Measurements from ENCODE around the gene KIF4A.
"Not testable (repeated sequence)": the region's sequence is repeated elsewhere in the genome, so short reads cannot be mapped to it uniquely, and the experiment has no call there.

GRCh38 chrX:70349367-70350125 lies 59.6 kb downstream of the KIF4A start:
- not testable (repeated sequence) for TF ChIP-seq CTCF (IDR thresholded peaks at IDR 0.05 in 2 of 3, conservative IDR thresholded peaks at IDR 0.05 in 1 of 3; ENCODE audit: control insufficient read depth in 2 of 3, extremely low read depth in 1 of 3, insufficient read depth in 1 of 3, low read depth in 3 of 3, low read length in 3 of 3); ELK1 (IDR thresholded peaks at IDR 0.05; ENCODE audit: low read depth, low read length); EED (IDR thresholded peaks at IDR 0.05; ENCODE audit: low read depth); BRCA1 (IDR thresholded peaks at IDR 0.05; ENCODE audit: low read depth, low read length); EP300 (IDR thresholded peaks at IDR 0.05; ENCODE audit: borderline replicate concordance in 1 of 2, control insufficient read depth in 1 of 2, low read depth in 2 of 2, low read length in 2 of 2); KAT2A (conservative IDR thresholded peaks at IDR 0.05; ENCODE audit: control insufficient read depth, low read depth, low read length)

All from GM12878 (cell line).